Measurements from ENCODE around the gene LPIN1.
A peak's percentile ranks its signal among the peaks of the same experiment; 100 is the strongest.
"Not testable (repeated sequence)": the region's sequence is repeated elsewhere in the genome, so short reads cannot be mapped to it uniquely, and the experiment has no call there.

LPIN1 gene

GRCh38 chr2:11715987-11716652 is 30.3 kb upstream of the LPIN1 start:
- no peak for DNase-seq

GRCh38 chr2:11716689-11717321 is 29.6 kb upstream of the LPIN1 start:
- DNase-seq: no peak

GRCh38 chr2:11717623-11718022 is 28.8 kb upstream of the LPIN1 start:
- no peak for DNase-seq

GRCh38 chr2:11718606-11719005 is 27.8 kb upstream of the LPIN1 start:
- DNase-seq: no peak

- no peak for DNase-seq
Measured at GRCh38 chr2:11719230-11719977, 27.0 kb upstream of the LPIN1 start.

- no peak for DNase-seq
Measured at GRCh38 chr2:11720752-11721151, 25.7 kb upstream of the LPIN1 start.

GRCh38 chr2:11722292-11723060 is 24.0 kb upstream of the LPIN1 start:
- no peak for DNase-seq

GRCh38 chr2:11723061-11723371 is 23.4 kb upstream of the LPIN1 start:
- no peak for DNase-seq

GRCh38 chr2:11724151-11724550 is 22.3 kb upstream of the LPIN1 start:
- no peak for DNase-seq

- DNase-seq: no peak
Measured at GRCh38 chr2:11726384-11726783, 20.0 kb upstream of the LPIN1 start.

- no peak for DNase-seq
Measured at GRCh38 chr2:11729362-11730212, 16.8 kb upstream of the LPIN1 start.

- not testable (repeated sequence) for DNase-seq
Measured at GRCh38 chr2:11731214-11731984, 15.0 kb upstream of the LPIN1 start.

- DNase-seq: no peak
Measured at GRCh38 chr2:11732587-11732986, 13.8 kb upstream of the LPIN1 start.

- not testable (repeated sequence) for DNase-seq
Measured at GRCh38 chr2:11737852-11738251, 8.6 kb upstream of the LPIN1 start.

GRCh38 chr2:11738589-11739436 is 7.6 kb upstream of the LPIN1 start:
- DNase-seq: peak; percentile 34

- DNase-seq: no peak
Measured at GRCh38 chr2:11740723-11741122, 5.7 kb upstream of the LPIN1 start.

- DNase-seq: no peak
Measured at GRCh38 chr2:11742317-11742701, 4.1 kb upstream of the LPIN1 start.

GRCh38 chr2:11742702-11743357 is 3.6 kb upstream of the LPIN1 start:
- no peak for DNase-seq

GRCh38 chr2:11743366-11743765 is 3.1 kb upstream of the LPIN1 start:
- no peak for DNase-seq

Measured in CD4-positive, alpha-beta T cell treated with Interferon gamma for 1 hour (primary cell).